ENCODE results near the gene RBM43.

DNA sequence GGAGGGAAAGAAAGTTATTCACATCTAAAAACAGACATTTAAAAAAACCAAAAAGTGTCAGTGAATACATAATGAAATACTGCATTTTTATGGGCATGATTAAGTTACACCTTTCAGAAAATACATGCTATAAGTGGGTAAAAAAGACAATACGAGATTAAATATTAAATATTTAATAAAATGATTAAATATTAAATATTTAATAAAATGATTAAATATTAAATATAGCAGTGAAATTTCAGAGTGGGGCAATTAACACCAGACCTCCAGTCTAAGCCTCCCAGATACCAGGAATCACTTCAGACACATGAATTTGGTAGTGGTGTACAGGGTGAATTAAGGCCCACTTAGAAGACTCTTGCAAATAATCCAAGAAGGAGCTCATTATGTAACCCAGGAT lies 15.5 kb downstream of the RBM43 start:
- no peak for TF ChIP-seq EP300 (IDR thresholded peaks at IDR 0.05)
- TF ChIP-seq, protein P1, sequence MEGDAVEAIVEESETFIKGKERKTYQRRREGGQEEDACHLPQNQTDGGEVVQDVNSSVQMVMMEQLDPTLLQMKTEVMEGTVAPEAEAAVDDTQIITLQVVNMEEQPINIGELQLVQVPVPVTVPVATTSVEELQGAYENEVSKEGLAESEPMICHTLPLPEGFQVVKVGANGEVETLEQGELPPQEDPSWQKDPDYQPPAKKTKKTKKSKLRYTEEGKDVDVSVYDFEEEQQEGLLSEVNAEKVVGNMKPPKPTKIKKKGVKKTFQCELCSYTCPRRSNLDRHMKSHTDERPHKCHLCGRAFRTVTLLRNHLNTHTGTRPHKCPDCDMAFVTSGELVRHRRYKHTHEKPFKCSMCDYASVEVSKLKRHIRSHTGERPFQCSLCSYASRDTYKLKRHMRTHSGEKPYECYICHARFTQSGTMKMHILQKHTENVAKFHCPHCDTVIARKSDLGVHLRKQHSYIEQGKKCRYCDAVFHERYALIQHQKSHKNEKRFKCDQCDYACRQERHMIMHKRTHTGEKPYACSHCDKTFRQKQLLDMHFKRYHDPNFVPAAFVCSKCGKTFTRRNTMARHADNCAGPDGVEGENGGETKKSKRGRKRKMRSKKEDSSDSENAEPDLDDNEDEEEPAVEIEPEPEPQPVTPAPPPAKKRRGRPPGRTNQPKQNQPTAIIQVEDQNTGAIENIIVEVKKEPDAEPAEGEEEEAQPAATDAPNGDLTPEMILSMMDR (IDR thresholded peaks at IDR 0.05) = no peak
- TF ChIP-seq POLR2A (IDR thresholded peaks at IDR 0.05) = no peak
